ENCODE results near the gene MAK.
"Not testable (repeated sequence)": the region's sequence is repeated elsewhere in the genome, so short reads cannot be mapped to it uniquely, and the experiment has no call there.

Gene MAK

GRCh38 chr6:10733151-10733715 is 105.1 kb downstream of the MAK start:
- DNase-seq (ENCODE audit: insufficient read length, low spot score) (no peak), FAIRE-seq (no peak)

- DNase-seq (ENCODE audit: insufficient read length, low spot score) (no peak), FAIRE-seq (no peak)
Observed at GRCh38 chr6:10730254-10730653, 108.1 kb downstream of the MAK start.

DNA sequence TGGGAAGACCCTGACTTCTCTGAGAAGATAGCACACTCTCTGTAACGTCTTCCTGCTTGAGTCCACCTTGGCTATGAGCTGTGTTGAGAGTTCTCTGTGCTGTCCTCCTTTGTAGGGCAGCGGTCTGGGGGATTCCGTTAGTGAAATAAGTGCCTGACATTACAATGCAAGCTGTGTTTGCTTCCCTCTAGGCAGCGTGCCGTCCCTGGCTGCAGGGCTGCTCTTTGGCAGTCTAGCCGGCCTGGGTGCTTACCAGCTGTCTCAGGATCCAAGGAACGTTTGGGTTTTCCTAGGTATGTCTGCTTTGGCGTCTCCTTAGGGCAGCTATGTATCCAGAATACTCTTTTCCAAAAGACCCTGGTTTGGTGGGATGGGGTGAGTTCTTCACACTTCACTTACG is 112.6 kb downstream of the MAK start:
- DNase-seq (ENCODE audit: insufficient read length, low spot score) = no peak
- FAIRE-seq = no peak

DNA sequence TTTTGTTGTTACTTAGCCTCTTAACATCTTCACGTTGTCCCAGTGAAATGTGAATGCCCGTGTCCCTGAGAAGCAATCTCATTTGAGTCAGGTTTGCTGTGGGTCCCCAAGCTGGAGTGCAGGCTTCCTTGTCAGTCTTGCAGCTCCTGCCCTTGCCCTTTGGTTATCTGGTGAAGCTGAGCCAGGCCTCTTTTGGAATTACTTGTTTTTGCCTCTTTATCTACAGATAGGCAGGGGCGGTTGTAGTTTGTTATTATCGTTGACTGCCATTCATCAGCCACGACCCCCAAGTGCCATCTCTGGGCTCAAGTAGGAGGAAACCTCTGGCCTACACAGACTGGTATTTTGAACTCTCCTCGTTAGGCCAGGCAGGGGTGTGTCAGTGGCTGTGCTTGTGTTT is 113.3 kb downstream of the MAK start:
- no peak for FAIRE-seq

GRCh38 chr6:10723567-10723881 is 114.8 kb downstream of the MAK start:
- no peak for FAIRE-seq
- no peak for DNase-seq (ENCODE audit: insufficient read length, low spot score)

More for the DNA sequence above, 113.3 kb downstream of the MAK start:
- no peak for DNase-seq (ENCODE audit: insufficient read length, low spot score)

DNA sequence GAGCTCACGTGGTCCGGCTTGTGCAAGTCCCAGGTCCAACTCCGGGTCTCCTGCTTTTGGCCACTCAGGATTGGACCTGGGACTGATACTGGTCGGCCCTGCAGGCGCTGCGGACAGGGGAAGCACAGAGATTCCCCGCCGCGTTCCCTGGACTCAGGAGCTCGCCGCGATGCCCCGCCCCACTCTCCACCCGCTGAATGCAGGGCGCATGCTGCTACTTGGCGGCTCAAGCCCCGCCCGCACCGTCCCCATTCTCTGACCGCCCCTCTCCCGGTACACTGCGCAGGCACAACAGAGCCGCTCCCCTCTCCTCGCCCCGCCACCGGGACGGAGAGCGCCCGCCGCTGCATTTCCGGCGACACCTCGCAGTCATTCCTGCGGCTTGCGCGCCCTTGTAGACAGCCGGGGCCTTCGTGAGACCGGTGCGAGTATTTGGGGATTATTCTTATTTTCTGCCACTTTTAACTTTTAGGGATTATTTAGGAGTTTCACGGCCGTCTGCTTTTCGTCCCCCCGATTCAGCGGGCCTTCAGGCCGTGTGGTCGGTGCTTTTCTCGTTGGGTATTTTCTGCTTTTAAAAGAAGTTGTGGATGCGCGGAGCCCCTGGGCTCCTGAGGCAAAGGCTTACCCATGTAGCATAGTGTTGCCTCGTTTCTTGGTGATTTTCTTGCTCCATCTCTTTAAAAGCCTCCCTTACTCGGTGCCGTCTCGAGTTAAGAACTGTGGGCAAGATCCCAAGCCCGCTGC is 115.3 kb downstream of the MAK start, which contains the start of gene TMEM14C:
Gene TMEM14C (plus strand): TSS at position 251 of the 747 bp plus-strand sequence. CDS start 1,544 bp downstream, outside the sequence.
- peak; percentile 70 for FAIRE-seq
- DNase-seq (ENCODE audit: insufficient read length, low spot score) = peak; percentile 91

- no peak for DNase-seq (ENCODE audit: insufficient read length, low spot score)
- FAIRE-seq = no peak
Observed at GRCh38 chr6:10722570-10722819, 115.8 kb downstream of the MAK start.

DNA sequence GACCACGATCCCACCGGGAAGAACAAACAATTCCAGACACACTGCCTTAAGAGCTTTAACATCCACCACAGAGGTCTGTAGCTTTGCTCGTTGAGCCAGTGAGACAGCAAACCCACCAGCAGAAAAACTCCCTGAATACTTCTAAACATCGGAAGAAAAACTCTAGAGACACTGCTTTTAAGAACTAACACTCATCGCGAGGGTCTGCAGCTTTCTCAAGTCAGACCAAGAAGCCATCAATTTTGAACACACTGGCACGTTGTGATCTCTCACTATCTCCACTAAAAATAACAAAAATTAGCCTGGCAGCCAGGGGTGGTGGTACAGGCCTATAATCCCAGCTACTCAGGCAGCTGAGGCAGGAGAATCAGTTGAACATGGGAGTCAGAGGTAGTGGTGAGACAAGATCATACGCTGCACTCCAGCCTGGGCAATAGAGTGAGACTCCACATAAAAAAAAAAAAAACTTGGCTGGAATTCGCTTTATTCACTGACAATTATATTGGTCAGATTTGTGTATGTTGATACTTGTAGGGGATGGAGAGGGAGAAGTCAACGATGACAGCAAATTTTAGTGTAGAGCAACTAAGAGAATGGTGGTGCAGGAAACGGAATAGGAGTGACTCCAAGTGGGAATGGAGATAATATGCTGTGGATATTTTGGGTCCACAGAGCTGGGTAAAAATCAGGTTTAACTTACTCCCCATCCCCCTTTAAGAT is 116.3 kb downstream of the MAK start:
- no peak for FAIRE-seq
- DNase-seq (ENCODE audit: insufficient read length, low spot score) = no peak

- DNase-seq (ENCODE audit: insufficient read length, low spot score); FAIRE-seq: not testable (repeated sequence)
Observed at GRCh38 chr6:10720960-10721849, 117.1 kb downstream of the MAK start.

DNA sequence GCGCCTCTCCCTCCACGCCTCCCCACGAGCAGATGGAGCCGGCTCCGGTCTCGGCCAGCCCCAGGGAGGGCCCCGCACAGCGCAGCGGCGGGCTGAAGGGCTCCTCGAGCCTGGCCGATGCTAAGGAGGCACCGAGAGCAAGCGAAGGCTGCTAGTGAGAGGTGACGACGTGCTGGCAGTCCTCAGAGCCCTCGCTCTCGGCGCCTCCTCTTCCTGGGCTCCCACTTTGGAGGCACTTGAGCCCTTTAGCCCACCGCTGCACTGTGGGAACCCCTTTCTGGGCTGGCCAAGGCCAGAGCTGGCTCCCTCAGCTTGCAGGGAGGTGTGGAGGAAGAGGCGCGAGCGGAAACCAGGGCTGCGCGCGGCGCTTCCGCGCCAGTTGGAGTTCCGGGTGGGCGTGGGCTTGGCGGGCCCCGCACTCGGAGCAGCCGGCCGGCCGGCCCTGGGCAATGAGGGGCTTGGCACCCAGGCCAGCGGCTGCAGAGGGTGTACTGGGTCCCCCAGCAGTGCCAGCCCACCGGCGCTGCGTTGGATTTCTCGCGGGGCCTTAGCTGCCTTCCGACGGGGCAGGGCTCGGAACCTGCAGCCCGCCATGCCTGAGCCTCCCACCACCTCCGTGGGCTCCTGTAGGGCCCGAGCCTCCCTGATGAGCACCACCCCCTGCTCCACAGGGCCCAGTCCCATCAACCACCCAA is 117.9 kb downstream of the MAK start:
- DNase-seq (ENCODE audit: insufficient read length, low spot score) (no peak), FAIRE-seq (no peak)

DNA sequence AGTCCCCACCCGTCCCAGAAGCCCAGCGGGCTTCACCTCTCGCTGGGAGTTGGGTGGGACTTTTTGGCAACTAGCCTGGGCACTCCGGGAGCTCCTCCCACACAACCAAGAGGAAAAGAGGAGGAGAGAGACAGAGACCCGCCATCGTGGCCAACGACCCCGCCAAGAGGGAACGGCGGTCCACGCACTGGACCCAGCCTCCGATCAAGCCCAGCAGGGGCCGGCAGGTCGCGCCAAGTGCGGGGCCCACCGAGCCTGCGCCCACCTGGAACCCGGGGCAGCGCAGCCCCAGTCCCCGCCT is 118.4 kb downstream of the MAK start:
- FAIRE-seq (no peak), DNase-seq (ENCODE audit: insufficient read length, low spot score) (no peak)

GRCh38 chr6:10719296-10719963 is 118.9 kb downstream of the MAK start:
- FAIRE-seq (no peak), DNase-seq (ENCODE audit: insufficient read length, low spot score) (no peak)

DNA sequence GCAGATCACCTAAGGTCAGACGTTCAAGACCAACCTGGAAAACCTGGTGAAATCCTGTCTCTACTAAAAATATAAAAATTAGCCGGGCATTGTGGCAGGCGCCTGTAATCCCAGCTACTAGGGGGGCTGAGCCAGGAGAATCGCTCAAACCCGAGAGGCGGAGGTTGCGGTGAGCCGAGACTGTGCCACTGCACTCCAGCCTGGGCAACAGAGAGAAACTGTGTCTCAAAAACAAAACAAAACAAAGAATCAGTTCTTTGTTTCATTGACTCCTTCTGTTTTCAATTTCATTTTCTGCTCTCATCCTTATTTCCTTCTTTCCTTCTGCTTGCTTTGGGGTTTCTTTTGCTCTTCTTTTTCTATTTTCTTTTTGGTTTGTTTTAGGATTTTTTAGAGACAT is 124.4 kb downstream of the MAK start:
- FAIRE-seq (peak; percentile 56), DNase-seq (ENCODE audit: insufficient read length, low spot score) (no peak)
